SK-N-SH (cell line): ENCODE measurements around the gene PLSCR1. TPM values are rescaled to one million over a fixed set of nuclear protein-coding genes. Genes with fewer than 3 reads are reported as not detected.

ENCODE experiments used
- CTCF ChIA-PET: fragments of 300-600, 350-600 bp; formaldehyde crosslinking; extraction: SDS; loops from one replicate; lab custom pipeline; 2021; lab: Yijun Ruan, JAX
- POLR2A ChIA-PET: fragments of 350-600 bp; sonication (Branson Sonifier 250); formaldehyde crosslinking; extraction: SDS; loops from one replicate; lab custom pipeline; 2020; ENCODE audit warnings: antibody characterized with exemption, inconsistent platforms; lab: Yijun Ruan, JAX
- DNase-seq: peaks from one replicate; pipeline ENCODE4 v3.0.0; 2012
- H2AFZ ChIP-seq: fragments of 200-600 bp; sonication (generic); 2 replicates; pipeline ENCODE4 v1.8.1; 2016; ENCODE audit warnings: antibody characterized with exemption, mild to moderate bottlenecking, low read depth
- H3F3A ChIP-seq: fragments of 200-600 bp; sonication (generic); replicated peaks from 2 replicates; pipeline ENCODE3; 2016; ENCODE audit warnings: antibody characterized with exemption, mild to moderate bottlenecking; ENCODE audit not compliant: insufficient read depth
- H3K27ac ChIP-seq, 2 experiments: fragments of 200-500 bp in 1 of 2; fragments of 200-600 bp in 1 of 2; sonication (Bioruptor generic) in 1 of 2; sonication (generic), shearing (Covaris generic) in 1 of 2; 2 replicates each; pipeline versions ENCODE4 v1.5.1 to v1.6.1; 2014 to 2016; ENCODE audit warnings: low read depth in 2 of 2, inconsistent platforms in 1 of 2, low read length in 1 of 2, mild to moderate bottlenecking in 1 of 2, mixed read lengths in 1 of 2
- H3K27me3 ChIP-seq: fragments of 200-600 bp; sonication (generic), shearing (Covaris generic); 2 replicates; pipeline ENCODE4 v1.6.1; 2016; ENCODE audit warnings: mixed run types; ENCODE audit not compliant: insufficient read depth
- H3K36me3 ChIP-seq, 2 experiments: fragments of 200-500 bp in 1 of 2; fragments of 200-600 bp in 1 of 2; sonication (Bioruptor generic) in 1 of 2; sonication (generic) in 1 of 2; replicated peaks in 1 of 2; 2 replicates each; pipeline versions ENCODE3 to v1.5.1; 2014 to 2016; ENCODE audit warnings: low read length in 1 of 2, mild to moderate bottlenecking in 1 of 2; ENCODE audit not compliant: insufficient read depth in 2 of 2, control insufficient read depth in 1 of 2
- H3K4me1 ChIP-seq, 2 experiments: fragments of 200-500 bp in 1 of 2; fragments of 200-600 bp in 1 of 2; sonication (Bioruptor generic) in 1 of 2; sonication (generic), shearing (Covaris generic) in 1 of 2; 2 replicates each; pipeline versions ENCODE4 v1.5.1 to v1.6.1; 2014 to 2016; ENCODE audit warnings: low read depth in 1 of 2, low read length in 1 of 2, mixed run types in 1 of 2; ENCODE audit not compliant: insufficient read depth in 2 of 2, control insufficient read depth in 1 of 2
- H3K4me2 ChIP-seq: fragments of 200-600 bp; sonication (generic), shearing (Covaris generic); 2 replicates; pipeline ENCODE4 v1.6.1; 2017; ENCODE audit warnings: mixed run types
- H3K4me3 ChIP-seq, 2 experiments: fragments of 200-500 bp in 1 of 2; fragments of 200-600 bp in 1 of 2; sonication (Bioruptor generic) in 1 of 2; sonication (generic), shearing (Covaris generic) in 1 of 2; 2 replicates each; pipeline versions ENCODE4 v1.5.1 to v1.8.1; 2014 to 2016; ENCODE audit warnings: low read depth in 2 of 2, inconsistent platforms in 1 of 2, low read length in 1 of 2, mild to moderate bottlenecking in 1 of 2, mixed read lengths in 1 of 2, moderate library complexity in 1 of 2
- H3K79me2 ChIP-seq: fragments of 200-600 bp; sonication (generic); 2 replicates; pipeline ENCODE4 v1.8.1; 2017; ENCODE audit warnings: mild to moderate bottlenecking; ENCODE audit not compliant: insufficient read depth
- H3K9ac ChIP-seq: fragments of 200-600 bp; sonication (generic); 2 replicates; pipeline ENCODE4 v1.6.1; 2017; ENCODE audit warnings: mixed run types
- H3K9me2 ChIP-seq: fragments of 200-600 bp; sonication (generic); 2 replicates; pipeline ENCODE4 v1.6.1; 2017; ENCODE audit warnings: mixed run types
- H3K9me3 ChIP-seq: fragments of 200-600 bp; sonication (generic); 2 replicates; pipeline ENCODE4 v1.6.1; 2017; ENCODE audit warnings: mixed run types, mild to moderate bottlenecking, moderate library complexity
- H4K20me1 ChIP-seq: fragments of 200-600 bp; sonication (generic); 2 replicates; pipeline ENCODE4 v1.6.1; 2017; ENCODE audit warnings: mild to moderate bottlenecking, mixed run types; ENCODE audit not compliant: insufficient read depth
- FOSL2 ChIP-seq: IDR thresholded peaks from 2 replicates; pipeline ENCODE4 v1.4.0; 2012; ENCODE audit warnings: low read depth, mild to moderate bottlenecking, moderate library complexity, borderline replicate concordance
- FOXM1 ChIP-seq: IDR thresholded peaks from 2 replicates; pipeline ENCODE4 v1.4.0; 2012; ENCODE audit warnings: low read depth, mild to moderate bottlenecking
- IRF3 ChIP-seq: fragments of 150-350 bp; IDR thresholded peaks from 2 replicates; pipeline ENCODE4 v1.6.1; 2016; ENCODE audit warnings: mild to moderate bottlenecking, low read depth, low read length
- JUND ChIP-seq: IDR thresholded peaks from 2 replicates; pipeline ENCODE4 v1.4.0; 2012
- MEF2A ChIP-seq: IDR thresholded peaks from 2 replicates; pipeline ENCODE4 v1.4.0; 2012; ENCODE audit warnings: low read depth, borderline replicate concordance
- NFIC ChIP-seq: IDR thresholded peaks from 2 replicates; pipeline ENCODE4 v1.4.0; 2012; ENCODE audit warnings: borderline replicate concordance
- NRF1 ChIP-seq: IDR thresholded peaks from 2 replicates; pipeline ENCODE4 v1.6.1; 2012; ENCODE audit warnings: low read depth, mild to moderate bottlenecking, low read length
- PBX3 ChIP-seq: IDR thresholded peaks from 2 replicates; pipeline ENCODE4; 2012
- POLR2AphosphoS5 ChIP-seq: IDR thresholded peaks from 2 replicates; pipeline ENCODE4 v1.6.1; 2012; ENCODE audit warnings: low read depth, low read length
- RCOR1 ChIP-seq: fragments of 150-350 bp; IDR thresholded peaks from 2 replicates; pipeline ENCODE4 v1.6.1; 2017; ENCODE audit warnings: antibody characterized with exemption, low read length
- REST ChIP-seq: IDR thresholded peaks from 2 replicates; pipeline ENCODE4 v1.6.1; 2012; ENCODE audit warnings: mild to moderate bottlenecking, low read depth, low read length, moderate library complexity
- RFX5 ChIP-seq: IDR thresholded peaks from 2 replicates; pipeline ENCODE4 v1.6.1; 2012; ENCODE audit warnings: mild to moderate bottlenecking, improper control_type of control experiment, low read length
- SIN3A ChIP-seq: IDR thresholded peaks from 2 replicates; pipeline ENCODE4 v1.6.1; 2012; ENCODE audit warnings: low read depth, mild to moderate bottlenecking, low read length, moderate library complexity, borderline replicate concordance
- TEAD4 ChIP-seq: IDR thresholded peaks from 2 replicates; pipeline ENCODE4 v1.4.0; 2012; ENCODE audit warnings: mild to moderate bottlenecking, borderline replicate concordance; ENCODE audit not compliant: insufficient read depth
- USF2 ChIP-seq: fragments of 150-350 bp; IDR thresholded peaks from 2 replicates; pipeline ENCODE4 v1.6.1; 2017; ENCODE audit warnings: antibody characterized with exemption, low read length, low read depth, borderline replicate concordance
- YY1 ChIP-seq: IDR thresholded peaks from 2 replicates; pipeline ENCODE4 v1.4.0; 2012; ENCODE audit warnings: low read depth, mild to moderate bottlenecking
- ZBTB33 ChIP-seq: IDR thresholded peaks from 2 replicates; pipeline ENCODE4 v1.4.0; 2012; ENCODE audit warnings: low read depth, borderline replicate concordance
- WGBS: methylation state at CpG from one replicate; pipeline ENCODE4 v1.1.6; 2017; ENCODE audit warnings: low lambda C conversion rate; 5-methylcytosine and 5-hydroxymethylcytosine counted together
- polyA plus RNA-seq, 3 experiments: library from polyadenylated mRNA; depleted of rRNA; stranded (reverse); fragments of >200 nt; gene quantifications; 2 replicates each; pipeline ENCODE4 v1.2.3, GENCODE V29; 2012

Gene PLSCR1
- polyA plus RNA-seq, 1 of the 3 experiments (the other 2 are of a cell fraction): 10.9 TPM

- POLR2A ChIA-PET: no interaction called here
- WGBS: 71% methylated on average over 4 of the region's 4 CpGs
- TF ChIP-seq YY1: no peak
- TF ChIP-seq REST: no peak
- TF ChIP-seq IRF3: no peak
- no peak for TF ChIP-seq FOXM1
- no peak for TF ChIP-seq NFIC
- TF ChIP-seq RCOR1: no peak
- no peak for TF ChIP-seq POLR2AphosphoS5
- no peak for TF ChIP-seq PBX3
- TF ChIP-seq RFX5: no peak
- TF ChIP-seq USF2: no peak
- no peak for TF ChIP-seq ZBTB33
- TF ChIP-seq FOSL2: no peak
- TF ChIP-seq MEF2A: no peak
- TF ChIP-seq TEAD4: no peak
- no peak for TF ChIP-seq NRF1
- TF ChIP-seq SIN3A: no peak
- no peak for TF ChIP-seq JUND
- TF ChIP-seq, all 33 proteins: peak for 0
- Histone ChIP-seq H3K4me1 (0 out of 4 replicates have a peak, but pooled peaks cover 0 to 4% of the 10 kb centered on the region in 2 experiments), H3K27me3 (no peaks in the 10 kb centered on the region), H2AFZ (no peak overlapping the region), H3F3A (no peaks in the 10 kb centered on the region), H4K20me1 (no peaks in the 10 kb centered on the region), H3K79me2 (no peaks in the 10 kb centered on the region), H3K4me2 (no peak overlapping the region), H3K4me3 (no peak overlapping the region), H3K9me2 (no peaks in the 10 kb centered on the region), H3K9ac (no peak overlapping the region), H3K36me3 (no peaks in the 10 kb centered on the region), H3K27ac (no peak overlapping the region), H3K9me3 (no peaks in the 10 kb centered on the region)
- DNase-seq: no peak
- CTCF ChIA-PET: no interaction called here
Observed at GRCh38 chr3:146517684-146518435, 26.5 kb downstream of the PLSCR1 start.
